HCT116 (cell line): ENCODE results near the gene C20orf96. TPM values are rescaled to one million over a fixed set of nuclear protein-coding genes. Genes with fewer than 3 reads are reported as not detected.
"Not testable (repeated sequence)": the region's sequence is repeated elsewhere in the genome, so short reads cannot be mapped to it uniquely, and the experiment has no call there.

ENCODE experiments used
- ATAC-seq: fragments of 200-7000 bp; cut with Tn5 transposase; 2 replicates; pipeline ENCODE4 v1.9.1; 2020; ENCODE audit warnings: mild to moderate bottlenecking, moderate library complexity
- BruUV-seq: library from RNA; stranded (reverse); fragments of 400-500 nt; replicated peaks from 2 replicates; lab custom pipeline; 2021; lab: Mats Ljungman, UMichigan
- CTCF ChIA-PET: fragments of 300-600 bp; sonication (Branson Sonifier 250); formaldehyde crosslinking; loops from one replicate; lab custom pipeline; 2021; ENCODE audit warnings: antibody characterized with exemption; lab: Charles Lee
- POLR2A ChIA-PET: fragments of 300-600, 350-600 bp; sonication (Branson Sonifier 250); formaldehyde crosslinking; loops from one replicate; lab custom pipeline; 2021; ENCODE audit warnings: antibody characterized with exemption; lab: Charles Lee
- RAD21 ChIA-PET, 2 experiments: fragments of 300-600 bp; sonication (Branson Sonifier 250); formaldehyde crosslinking; loops; one replicate each; lab custom pipeline; 2023; ENCODE audit warnings: low total read pairs in 2 of 2; ENCODE audit not compliant: uncharacterized antibody in 2 of 2, unreplicated experiment in 2 of 2, low non-redundant PET in 1 of 2; lab: Charles Lee
- DNase-seq: peaks from one replicate; pipeline ENCODE4 v3.0.0-alpha.2; 2010; ENCODE audit warnings: low read depth, low spot score
- H2AFZ ChIP-seq: fragments of 200-600 bp; shearing (Covaris generic), sonication (generic); 2 replicates; pipeline ENCODE4 v1.6.1; 2017; ENCODE audit warnings: low read depth, mixed run types, mixed read lengths, antibody characterized with exemption, low read length; ENCODE audit not compliant: poor library complexity, severe bottlenecking
- H3K27ac ChIP-seq: 2 replicates; pipeline ENCODE4 v1.5.1; 2012; ENCODE audit warnings: low read depth, low read length
- H3K27me3 ChIP-seq: fragments of 200-600 bp; sonication (generic); 2 replicates; pipeline ENCODE4 v1.6.1; 2016; ENCODE audit warnings: mixed run types, low read length, mixed read lengths; ENCODE audit not compliant: insufficient read depth
- H3K36me3 ChIP-seq, 2 experiments: fragments of 200-500 bp in 1 of 2; fragments of 200-600 bp in 1 of 2; sonication (Bioruptor generic) in 1 of 2; sonication (generic) in 1 of 2; 2 replicates each; pipeline versions ENCODE4 v1.5.1 to v1.6.1; 2014 to 2016; ENCODE audit warnings: low read length in 2 of 2, inconsistent platforms in 1 of 2, mixed read lengths in 1 of 2, mixed run types in 1 of 2; ENCODE audit not compliant: insufficient read depth in 2 of 2, control insufficient read depth in 1 of 2
- H3K4me1 ChIP-seq, 2 experiments: fragments of 200-600 bp in 1 of 2; sonication (generic) in 1 of 2; 2 replicates each; pipeline versions ENCODE4 v1.5.1 to v1.6.1; 2012 to 2017; ENCODE audit warnings: low read length in 2 of 2, inconsistent platforms in 1 of 2, mild to moderate bottlenecking in 1 of 2, mixed read lengths in 1 of 2, mixed run types in 1 of 2, moderate library complexity in 1 of 2; ENCODE audit not compliant: insufficient read depth in 2 of 2, control insufficient read depth in 1 of 2
- H3K4me2 ChIP-seq: fragments of 200-600 bp; sonication (generic); 2 replicates; pipeline ENCODE4 v1.6.1; 2017; ENCODE audit warnings: mixed run types, low read length, mixed read lengths
- H3K4me3 ChIP-seq, 2 experiments: fragments of 200-600 bp in 1 of 2; sonication (generic) in 1 of 2; replicated peaks in 1 of 2; 2 replicates each; pipeline ENCODE4 v1.5.1; 2011 to 2016; ENCODE audit warnings: low read length in 2 of 2, control low read depth in 1 of 2, low read depth in 1 of 2, mild to moderate bottlenecking in 1 of 2, mixed read lengths in 1 of 2, mixed run types in 1 of 2
- H3K79me2 ChIP-seq: fragments of 200-600 bp; sonication (generic); 2 replicates; pipeline ENCODE4 v1.6.1; 2017; ENCODE audit warnings: mild to moderate bottlenecking, mixed run types, low read length, moderate library complexity, mixed read lengths; ENCODE audit not compliant: insufficient read depth
- H3K9ac ChIP-seq: fragments of 200-600 bp; sonication (generic); 2 replicates; pipeline ENCODE4 v1.6.1; 2016; ENCODE audit warnings: low read length, mixed read lengths
- H3K9me2 ChIP-seq: fragments of 200-600 bp; sonication (generic), shearing (Covaris generic); 2 replicates; pipeline ENCODE4 v1.6.1; 2017; ENCODE audit warnings: mixed run types, mild to moderate bottlenecking, moderate library complexity; ENCODE audit not compliant: insufficient read depth
- H3K9me3 ChIP-seq, 2 experiments: fragments of 200-500 bp in 1 of 2; fragments of 200-600 bp in 1 of 2; sonication (Bioruptor generic) in 1 of 2; sonication (generic) in 1 of 2; 2 replicates each; pipeline ENCODE4 v1.6.1; 2014 to 2017; ENCODE audit warnings: low read length in 2 of 2, mixed read lengths in 2 of 2, inconsistent platforms in 1 of 2, low read depth in 1 of 2, mild to moderate bottlenecking in 1 of 2, mixed run types in 1 of 2, moderate library complexity in 1 of 2; ENCODE audit not compliant: control insufficient read depth in 1 of 2, insufficient read depth in 1 of 2
- H4K20me1 ChIP-seq: fragments of 200-600 bp; sonication (generic), shearing (Covaris generic); 2 replicates; pipeline ENCODE4 v1.6.1; 2017; ENCODE audit warnings: mixed run types, mild to moderate bottlenecking, moderate library complexity; ENCODE audit not compliant: insufficient read depth
- CBX3 ChIP-seq: IDR thresholded peaks from 2 replicates; pipeline ENCODE4 v1.6.1; 2012; ENCODE audit warnings: low read depth
- CEBPB ChIP-seq: IDR thresholded peaks from 2 replicates; pipeline ENCODE4 v1.6.1; 2012; ENCODE audit warnings: low read depth
- ELF1 ChIP-seq: IDR thresholded peaks from 2 replicates; pipeline ENCODE4 v1.6.1; 2012; ENCODE audit warnings: low read depth, borderline replicate concordance
- EZH2 ChIP-seq: fragments of 200-600 bp; sonication (generic); IDR thresholded peaks from 2 replicates; pipeline ENCODE4 v1.6.1; 2017; ENCODE audit warnings: antibody characterized with exemption, mixed run types
- EZH2phosphoT487 ChIP-seq: fragments of 200-600 bp; IDR thresholded peaks from 2 replicates; pipeline ENCODE4 v1.6.1; 2018; ENCODE audit warnings: antibody characterized with exemption, borderline replicate concordance
- POLR2AphosphoS5 ChIP-seq: IDR thresholded peaks from 2 replicates; pipeline ENCODE4 v1.6.1; 2011; ENCODE audit warnings: mild to moderate bottlenecking, low read depth, low read length, moderate library complexity
- SP1 ChIP-seq: IDR thresholded peaks from 2 replicates; pipeline ENCODE4 v1.6.1; 2012; ENCODE audit warnings: low read depth
- SRF ChIP-seq: IDR thresholded peaks from 2 replicates; pipeline ENCODE4 v1.6.1; 2012; ENCODE audit warnings: low read depth
- intact Hi-C: fragments of 100-400 bp; cut with micrococcal nuclease; formaldehyde crosslinking; loops from 2 replicates; pipeline ENCODE4 v1.10.0; 2022
- total RNA-seq: library from RNA; stranded (reverse); gene quantifications from one replicate; pipeline ENCODE4 v1.2.1, GENCODE V29; 2021; ENCODE audit not compliant: unreplicated experiment

Gene C20orf96
- total RNA-seq, 1 experiment from 2014 or later: 22.1 TPM

DNA sequence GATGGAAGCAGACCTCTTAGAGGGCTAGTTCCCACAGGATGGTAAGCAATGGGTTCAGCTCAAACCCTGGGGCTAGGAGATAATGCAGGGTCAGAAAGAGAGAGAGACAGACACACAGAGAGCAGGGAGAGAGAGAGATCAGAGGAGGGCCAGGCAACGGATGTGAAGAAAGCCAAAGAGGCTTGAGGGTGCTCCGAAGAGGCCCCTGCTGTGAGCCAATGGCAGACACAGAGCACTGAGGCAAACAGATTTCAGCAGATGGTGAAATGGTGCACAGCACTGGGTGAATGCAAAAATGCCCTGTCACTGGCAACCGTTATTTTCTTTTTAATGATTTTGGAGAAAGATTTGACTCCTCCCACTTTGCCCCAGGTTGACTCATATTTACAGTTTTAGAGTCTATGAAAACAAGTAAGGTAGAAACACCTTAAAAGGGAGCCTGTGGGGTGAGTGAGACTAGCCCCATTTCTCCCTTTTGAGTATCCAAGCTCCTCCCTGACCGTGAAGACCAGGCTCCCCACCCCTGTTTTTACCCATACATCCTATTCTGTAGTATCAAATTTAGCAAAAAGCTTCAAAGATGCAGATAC is 32.2 kb downstream of the C20orf96 start:
- no peaks in the 10 kb centered on the region; the same call in 1 of the 2 replicates for H3K27me3 ChIP-seq
- no peaks in the 10 kb centered on the region for H3K36me3 ChIP-seq
- H3K79me2 ChIP-seq: no peaks in the 10 kb centered on the region
- no peak overlapping the region for H2AFZ ChIP-seq
- H3K4me2 ChIP-seq: no peak overlapping the region
- TF ChIP-seq CEBPB (no peak), EZH2phosphoT487 (no peak), POLR2AphosphoS5 (no peak), SP1 (no peak), CBX3 (no peak), SRF (no peak), EZH2 (no peak), ELF1 (no peak)
- TF ChIP-seq, all 23 proteins: peak for 0
- Histone ChIP-seq H3K4me1 (no peaks in the 10 kb centered on the region; a peak in 1 of 4 replicates), H3K4me3 (no peak overlapping the region), H3K9me3 (no peaks in the 10 kb centered on the region), H4K20me1 (no peaks in the 10 kb centered on the region), H3K9me2 (no peaks in the 10 kb centered on the region), H3K9ac (no peak overlapping the region), H3K27ac (no peak overlapping the region)
- ChIA-PET CTCF (interaction anchor here (0.9 to 1.9 kb wide), 2 partner anchors 8 to 481 kb away, joined by 3 to 5 read pairs; no protein-coding TSS in a partner anchor), RAD21 (interaction anchor here in 1 of 2 experiments (0.7 kb wide), 1 partner anchor 140 kb away, joined by 4 read pairs; no protein-coding TSS in a partner anchor), POLR2A (no interaction called here)
- no peak for ATAC-seq
- intact Hi-C loops: no loop called here
- no TSS peak for BruUV-seq
- DNase-seq: no peak

DNA sequence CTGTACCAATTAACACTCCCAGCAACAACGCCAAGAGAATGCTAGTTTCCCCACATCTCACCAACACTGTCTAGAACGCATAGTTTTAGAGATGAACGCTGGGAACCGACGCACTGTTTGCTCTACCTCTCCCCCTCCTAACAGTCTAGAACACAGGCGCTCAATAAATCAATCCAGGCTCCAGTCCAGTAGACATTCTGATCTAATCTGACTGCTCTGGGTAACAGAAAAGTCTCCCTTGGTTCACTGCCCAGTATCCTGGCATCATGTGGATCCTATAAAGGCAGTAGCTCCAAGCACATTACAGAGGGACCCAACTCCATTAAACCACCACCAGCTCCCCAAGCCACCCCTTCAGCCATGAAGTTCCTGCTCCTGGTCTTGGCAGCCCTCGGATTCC is 33.1 kb downstream of the C20orf96 start, which contains the start of gene DEFB132:
DEFB132 (plus strand) TSS at position 306 of the 400 bp plus-strand sequence; CDS start at position 361, 55 bp downstream.
- no peak for TF ChIP-seq EZH2
- CTCF ChIA-PET: interaction anchor here (1.9 kb wide), 1 partner anchor 9 kb away, joined by 5 read pairs; no protein-coding TSS in a partner anchor
- POLR2A ChIA-PET: no interaction called here
- H3K4me1 ChIP-seq: no peaks in the 10 kb centered on the region; a peak in 1 of 4 replicates
- H3K9me2 ChIP-seq: no peaks in the 10 kb centered on the region
- no peak within 1 kb of the TSS for H2AFZ ChIP-seq
- no peak within 1 kb of the TSS for H3K27ac ChIP-seq
- BruUV-seq: no TSS peak
- RAD21 ChIA-PET: no interaction called here
- no peaks in the 10 kb centered on the region for H3K79me2 ChIP-seq
- DNase-seq: no peak
- intact Hi-C loops: no loop called here
- H3K9ac ChIP-seq: no peak within 1 kb of the TSS
- no peak for ATAC-seq
- no peaks in the 10 kb centered on the region for H3K36me3 ChIP-seq
- no peaks in the 10 kb centered on the region for H4K20me1 ChIP-seq
- H3K4me3 ChIP-seq: no peak within 1 kb of the TSS
- no peak within 1 kb of the TSS for H3K4me2 ChIP-seq
- H3K27me3 ChIP-seq: no peaks in the 10 kb centered on the region; the same call in 1 of the 2 replicates
- H3K9me3 ChIP-seq: no peaks in the 10 kb centered on the region

DNA sequence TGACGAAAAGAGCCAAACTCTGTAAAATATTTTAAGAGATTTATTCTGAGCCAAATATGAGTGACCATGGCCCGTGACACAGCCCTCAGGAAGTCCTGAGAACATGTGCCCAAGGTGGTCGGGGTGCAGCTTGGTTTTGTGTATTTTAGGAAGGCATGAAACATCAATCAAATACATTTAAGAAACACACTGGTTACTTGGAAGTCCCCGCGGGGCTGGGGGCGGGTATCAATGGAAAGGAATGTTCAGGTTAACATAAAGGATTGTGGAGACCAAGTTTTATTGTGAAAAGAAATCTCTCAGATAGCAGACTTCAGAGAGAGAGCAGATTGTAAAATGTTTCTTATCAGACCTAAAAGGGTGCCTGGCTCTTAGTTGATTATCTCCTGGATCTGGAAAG is 37.1 kb downstream of the C20orf96 start:
- CTCF ChIA-PET, H4K20me1 ChIP-seq, H3K4me2 ChIP-seq, H3K27ac ChIP-seq, H3K9me2 ChIP-seq, intact Hi-C loops, BruUV-seq, H3K79me2 ChIP-seq, H3K4me3 ChIP-seq, H3K9ac ChIP-seq, H3K36me3 ChIP-seq, RAD21 ChIA-PET, POLR2A ChIA-PET, H2AFZ ChIP-seq, H3K4me1 ChIP-seq, DNase-seq, ATAC-seq, H3K9me3 ChIP-seq, H3K27me3 ChIP-seq: not testable (repeated sequence)
